ENCODE measurements around the gene WNT9B.

- TF ChIP-seq CTCF (IDR thresholded peaks at IDR 0.05), result no peak
- no peak for TF ChIP-seq SIN3A (IDR thresholded peaks at IDR 0.05; ENCODE audit: borderline replicate concordance, insufficient read depth, low read depth, low read length)
- no peak for TF ChIP-seq REST (IDR thresholded peaks at IDR 0.05; ENCODE audit: insufficient read depth in 1 of 2, low read depth in 2 of 2, low read length in 1 of 2)
- no peak for TF ChIP-seq POLR2AphosphoS5 (IDR thresholded peaks at IDR 0.05; ENCODE audit: low read depth, low read length)
- no peak for TF ChIP-seq TCF7L2 (IDR thresholded peaks at IDR 0.05; ENCODE audit: low read depth, low read length)
Measured at GRCh38 chr17:46802800-46803199, 48.6 kb upstream of the WNT9B start.

Measured in Panc1 (cell line).